Activated naive CD8-positive, alpha-beta T cell treated with anti-CD3 and anti-CD28 coated beads, Interleukin-2, amount 10 ng/mL, durations not matched to agents 7 days and 5 days (primary cell): ENCODE measurements around the gene BRD7. TPM values are rescaled to one million over a fixed set of nuclear protein-coding genes. Genes with fewer than 3 reads are reported as not detected.

Experiments used
- ATAC-seq: fragments of 150-1000 bp; cut with Tn5 transposase; one replicate; pipeline ENCODE4 v1.10.0; 2021; ENCODE audit warnings: low read depth, moderate library complexity
- POLR2A ChIA-PET: fragments of 350-600 bp; sonication (Branson Sonifier 250); formaldehyde crosslinking; loops from one replicate; lab custom pipeline; 2021; ENCODE audit warnings: antibody characterized with exemption; lab: Charles Lee
- DNase-seq: peaks from one replicate; pipeline ENCODE4 v3.0.0; 2021
- H3K27ac Mint-ChIP-seq: one replicate; pipeline ENCODE4 v1.8.0; 2022; ENCODE audit warnings: mild to moderate bottlenecking, mixed read lengths
- H3K27me3 Mint-ChIP-seq: one replicate; pipeline ENCODE4 v1.8.0; 2022; ENCODE audit warnings: mild to moderate bottlenecking, moderate library complexity, mixed read lengths
- H3K36me3 Mint-ChIP-seq: one replicate; pipeline ENCODE4 v1.8.0; 2021; ENCODE audit warnings: mild to moderate bottlenecking, mixed read lengths
- H3K4me1 Mint-ChIP-seq: one replicate; pipeline ENCODE4 v1.8.0; 2021; ENCODE audit warnings: mixed read lengths
- H3K4me3 Mint-ChIP-seq: one replicate; pipeline ENCODE4 v1.8.0; 2022; ENCODE audit warnings: mild to moderate bottlenecking, moderate library complexity, mixed read lengths
- H3K9me3 Mint-ChIP-seq: one replicate; pipeline ENCODE4 v1.8.0; 2021; ENCODE audit warnings: mixed read lengths
- total RNA-seq, 2 experiments: library from RNA; stranded (reverse); gene quantifications; one replicate each; pipeline ENCODE4 v1.2.3, GENCODE V29; 2021

BRD7 gene
- total RNA-seq, 2 experiments from 2014 or later: 81.4 to 84.3 TPM

DNA sequence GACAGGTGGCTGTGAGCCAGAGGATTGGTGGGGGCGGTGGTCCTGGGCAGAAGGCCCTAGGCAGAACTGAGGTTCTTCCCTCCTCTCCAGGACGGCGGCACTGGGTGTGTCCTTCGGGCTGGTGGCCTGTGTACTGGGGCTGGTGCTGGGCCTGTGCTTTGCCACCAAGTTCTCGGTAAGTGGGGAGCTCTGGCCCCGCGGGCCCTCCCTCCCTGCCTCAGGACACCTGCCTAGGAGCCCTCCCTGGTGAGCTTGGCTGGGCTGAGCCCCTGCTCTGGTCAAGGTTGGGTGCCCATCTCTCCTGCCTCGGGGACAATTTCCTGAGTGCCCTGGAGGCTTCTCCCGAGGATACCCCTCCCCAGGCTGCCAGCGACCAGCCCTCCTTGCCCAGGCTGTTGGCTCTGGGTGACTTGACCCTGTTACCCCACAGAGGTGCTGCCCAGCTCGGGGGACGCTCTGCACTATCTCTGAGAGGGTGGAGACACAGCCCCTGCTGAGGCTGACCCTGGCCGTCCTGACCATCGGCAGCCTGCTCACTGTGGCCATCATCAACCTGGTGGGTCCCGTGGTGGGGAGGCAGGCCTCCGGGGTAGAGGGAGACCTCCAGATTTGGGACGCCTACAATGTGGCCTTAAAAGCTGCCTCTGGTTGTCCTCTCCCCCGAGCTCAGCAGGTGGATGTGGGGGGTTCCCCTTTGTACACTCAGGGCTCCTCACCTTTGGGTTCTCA is 60.4 kb downstream of the BRD7 start:
- DNase-seq (no peak), ATAC-seq (no peak)
- no peak overlapping the region for H3K27ac Mint-ChIP-seq
- H3K9me3 Mint-ChIP-seq: no peaks in the 10 kb centered on the region
- H3K36me3 Mint-ChIP-seq: peaks cover 17% of the 10 kb centered on the region
- H3K4me3 Mint-ChIP-seq: no peak overlapping the region
- no peaks in the 10 kb centered on the region for H3K27me3 Mint-ChIP-seq
- POLR2A ChIA-PET: interaction anchor here (1.0 kb wide), 1 partner anchor 37 kb away, joined by 3 read pairs; no protein-coding TSS in a partner anchor
- H3K4me1 Mint-ChIP-seq: peaks cover 11% of the 10 kb centered on the region

DNA sequence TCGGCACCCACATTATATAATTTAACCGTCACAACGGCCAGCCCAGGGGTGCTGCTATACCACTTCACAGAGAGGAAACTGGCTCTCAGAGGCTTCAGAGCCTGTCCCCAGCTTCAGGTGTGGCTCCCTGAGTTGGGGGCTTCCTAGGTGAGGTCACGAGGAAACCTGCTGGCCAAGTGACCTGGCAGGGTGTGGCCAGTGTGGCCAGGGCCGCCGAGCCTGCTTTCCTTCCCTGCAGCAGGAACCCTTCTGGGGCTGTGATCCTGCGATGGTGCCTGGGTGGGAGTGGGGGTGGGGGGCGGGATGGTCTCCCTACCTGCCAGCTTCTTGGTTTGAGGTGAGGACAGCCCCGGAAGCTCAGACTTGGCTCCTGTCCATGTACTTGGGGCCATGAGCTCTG is 62.5 kb downstream of the BRD7 start:
- POLR2A ChIA-PET: no interaction called here
- H3K9me3 Mint-ChIP-seq: no peaks in the 10 kb centered on the region
- H3K4me3 Mint-ChIP-seq: no peak overlapping the region
- H3K36me3 Mint-ChIP-seq: peaks cover 13% of the 10 kb centered on the region
- peak; percentile 16 for DNase-seq
- H3K27me3 Mint-ChIP-seq: no peaks in the 10 kb centered on the region
- no peak overlapping the region for H3K27ac Mint-ChIP-seq
- H3K4me1 Mint-ChIP-seq: peaks cover 5% of the 10 kb centered on the region
- no peak for ATAC-seq

DNA sequence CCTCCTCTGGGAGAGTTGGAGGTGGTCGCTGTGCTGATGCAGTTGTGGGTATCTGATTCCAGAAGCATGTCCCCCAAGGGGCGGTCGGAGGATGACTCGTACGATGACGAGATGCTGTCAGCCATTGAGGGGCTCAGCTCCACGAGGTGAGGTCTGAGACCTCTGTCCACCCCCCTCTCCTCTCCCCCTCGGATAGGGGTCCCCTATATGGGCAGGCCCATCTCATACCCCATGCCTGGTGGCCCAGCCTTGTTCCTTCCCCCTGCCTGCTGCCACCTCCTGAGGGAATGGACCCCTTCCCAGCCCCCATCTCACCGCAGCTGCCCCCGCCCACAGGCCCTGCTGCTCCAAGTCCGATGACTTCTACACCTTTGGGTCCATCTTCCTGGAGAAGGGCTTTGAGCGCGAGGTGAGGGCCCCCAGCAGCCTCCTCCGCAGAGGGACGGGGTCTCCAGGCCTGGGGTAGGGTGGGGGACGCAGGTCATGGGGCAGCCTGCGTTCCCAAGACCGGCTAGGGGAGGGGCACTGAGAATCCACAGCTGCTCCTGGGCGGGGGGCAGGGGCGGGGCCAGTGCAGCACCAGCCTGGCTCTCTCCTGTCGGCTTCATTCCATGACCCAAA is 63.2 kb downstream of the BRD7 start:
- Mint-ChIP-seq H3K4me3 (no peak overlapping the region), H3K36me3 (peaks cover 13% of the 10 kb centered on the region), H3K4me1 (peaks cover 5% of the 10 kb centered on the region), H3K27ac (no peak overlapping the region), H3K27me3 (no peaks in the 10 kb centered on the region), H3K9me3 (no peaks in the 10 kb centered on the region)
- DNase-seq (peak; percentile 21), ATAC-seq (no peak)
- POLR2A ChIA-PET: no interaction called here

DNA sequence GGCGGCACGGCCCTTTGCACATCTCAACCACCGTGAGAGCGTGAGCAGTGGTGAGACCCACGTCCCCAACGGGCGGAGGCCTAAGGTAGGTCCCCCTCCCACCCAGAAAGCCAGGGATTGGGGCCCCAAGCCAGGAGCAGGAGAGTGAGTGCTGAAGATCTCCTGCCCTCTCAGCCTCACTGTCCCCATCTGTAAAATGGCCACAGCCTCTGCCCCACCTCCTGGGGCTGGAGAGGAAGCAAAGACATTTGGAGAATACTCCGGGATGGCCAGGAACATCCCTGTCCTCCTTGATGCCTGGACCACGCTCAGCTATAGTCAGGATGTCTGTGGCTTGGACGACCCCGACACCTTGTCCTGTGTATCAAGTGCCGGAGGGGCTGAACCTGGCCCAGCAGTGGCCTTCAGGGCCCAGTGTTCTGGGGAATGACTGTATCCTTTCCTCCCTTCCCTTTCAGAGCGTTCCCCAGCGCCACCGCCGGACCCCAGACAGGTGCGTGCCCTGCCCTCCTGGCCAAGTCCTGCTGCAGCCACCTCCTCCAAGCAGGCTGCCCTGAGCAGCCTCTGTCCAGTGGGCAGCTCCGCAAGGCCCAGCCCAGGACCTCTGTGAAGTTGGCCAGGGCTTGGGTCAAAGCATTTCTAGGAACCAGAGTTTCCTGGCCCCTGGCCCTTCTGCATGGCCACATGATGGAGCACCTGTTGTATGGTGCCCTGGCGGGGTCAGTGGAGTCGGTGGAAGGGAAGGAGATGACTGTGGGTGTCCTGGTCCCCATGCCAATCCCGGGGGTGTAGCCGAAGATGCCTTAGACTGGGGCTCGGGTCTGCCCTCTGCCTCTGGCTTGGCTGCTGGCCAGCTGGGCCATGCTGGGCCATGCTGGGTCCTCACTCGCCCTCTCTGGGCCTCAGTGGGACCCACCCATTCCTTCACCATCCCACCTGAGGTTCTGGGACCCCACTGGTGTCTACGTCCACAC is 64.0 kb downstream of the BRD7 start:
- Mint-ChIP-seq H3K4me3 (no peak overlapping the region), H3K27me3 (no peaks in the 10 kb centered on the region), H3K9me3 (no peaks in the 10 kb centered on the region), H3K36me3 (peaks cover 13% of the 10 kb centered on the region), H3K27ac (no peak overlapping the region), H3K4me1 (peaks cover 1% of the 10 kb centered on the region)
- POLR2A ChIA-PET: no interaction called here
- ATAC-seq (no peak), DNase-seq (peak; percentile 26)

DNA sequence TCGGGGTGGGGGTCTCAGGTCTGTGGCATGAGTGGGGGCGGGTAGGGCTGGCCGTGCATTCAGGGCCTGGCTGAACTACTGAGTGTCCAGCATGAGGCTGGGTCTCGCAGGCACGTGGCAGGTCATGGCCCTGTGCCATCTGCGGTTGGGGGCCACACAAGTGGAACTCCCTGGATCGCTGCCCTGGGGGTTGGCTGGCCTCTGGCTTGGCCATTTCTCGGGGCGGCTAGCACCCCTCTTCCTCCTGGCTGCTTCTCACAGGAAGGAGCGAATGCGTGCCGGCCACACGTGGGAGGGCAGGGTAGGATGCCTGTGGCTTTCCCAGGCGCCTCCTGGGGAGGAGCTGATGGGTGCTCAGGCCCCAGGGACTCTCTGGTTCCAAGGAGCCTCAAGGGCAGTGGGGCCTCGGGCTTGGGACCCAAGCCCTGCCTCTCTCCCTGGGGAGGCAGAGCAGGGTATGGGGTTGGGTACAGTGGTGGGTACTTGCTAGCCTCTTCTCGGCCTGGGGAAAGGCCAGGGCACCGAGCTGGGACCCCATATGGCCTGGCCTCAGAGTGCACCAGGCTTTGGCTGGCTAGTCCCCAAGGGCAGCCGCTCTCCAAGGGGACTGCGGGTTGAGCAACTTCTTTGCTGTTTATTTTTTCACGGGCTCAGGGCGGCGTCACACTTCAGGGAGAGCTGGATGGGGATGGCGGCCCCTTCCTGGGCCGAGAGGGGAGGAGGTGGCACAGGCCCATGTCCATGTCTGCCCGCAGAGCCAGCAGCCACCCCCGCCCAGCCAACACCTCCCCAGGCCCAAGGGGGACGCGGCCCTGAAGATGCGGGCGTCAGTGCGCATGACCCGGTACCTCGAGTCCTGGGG is 65.0 kb downstream of the BRD7 start:
- peaks cover 13% of the 10 kb centered on the region for H3K36me3 Mint-ChIP-seq

DNA sequence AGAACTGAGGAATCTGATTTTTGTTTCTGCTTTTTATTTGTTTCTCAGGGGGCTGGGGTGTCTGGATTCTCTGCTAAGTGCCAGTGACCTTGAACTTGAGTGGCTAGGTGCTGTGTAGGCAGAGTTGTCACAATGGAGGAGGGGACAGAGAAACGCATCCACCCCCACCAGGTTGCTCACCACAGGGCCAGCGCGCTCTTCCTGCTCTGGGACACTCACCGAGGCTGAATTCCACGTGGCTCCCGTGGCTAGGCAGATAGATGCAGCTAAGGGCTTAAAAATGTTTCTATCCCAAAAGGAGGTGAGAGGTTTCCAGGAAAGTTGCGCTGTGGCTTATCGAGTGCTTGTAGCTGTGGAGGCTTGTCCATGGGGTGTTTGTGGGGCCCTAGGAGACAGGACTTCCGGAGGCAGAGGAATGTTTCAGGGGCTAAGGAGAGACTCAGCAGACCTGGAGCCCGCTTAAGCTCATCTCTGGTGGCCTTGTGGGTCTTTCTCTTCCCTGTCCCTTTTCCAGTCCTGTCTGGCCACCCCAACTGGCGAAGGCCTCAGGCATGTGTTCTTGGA is 65.7 kb downstream of the BRD7 start:
- no peak for DNase-seq
- H3K36me3 Mint-ChIP-seq: peaks cover 16% of the 10 kb centered on the region
- POLR2A ChIA-PET: no interaction called here
- no peaks in the 10 kb centered on the region for H3K9me3 Mint-ChIP-seq
- no peak for ATAC-seq
- no peak overlapping the region for H3K4me3 Mint-ChIP-seq
- no peaks in the 10 kb centered on the region for H3K4me1 Mint-ChIP-seq
- no peaks in the 10 kb centered on the region for H3K27me3 Mint-ChIP-seq
- no peak overlapping the region for H3K27ac Mint-ChIP-seq

More for the DNA sequence above, 65.0 kb downstream of the BRD7 start:
- Mint-ChIP-seq H3K27me3 (no peaks in the 10 kb centered on the region), H3K9me3 (no peaks in the 10 kb centered on the region), H3K4me3 (no peak overlapping the region), H3K4me1 (no peaks in the 10 kb centered on the region), H3K27ac (no peak overlapping the region)
- POLR2A ChIA-PET: no interaction called here
- ATAC-seq (no peak), DNase-seq (peak; percentile 24)

DNA sequence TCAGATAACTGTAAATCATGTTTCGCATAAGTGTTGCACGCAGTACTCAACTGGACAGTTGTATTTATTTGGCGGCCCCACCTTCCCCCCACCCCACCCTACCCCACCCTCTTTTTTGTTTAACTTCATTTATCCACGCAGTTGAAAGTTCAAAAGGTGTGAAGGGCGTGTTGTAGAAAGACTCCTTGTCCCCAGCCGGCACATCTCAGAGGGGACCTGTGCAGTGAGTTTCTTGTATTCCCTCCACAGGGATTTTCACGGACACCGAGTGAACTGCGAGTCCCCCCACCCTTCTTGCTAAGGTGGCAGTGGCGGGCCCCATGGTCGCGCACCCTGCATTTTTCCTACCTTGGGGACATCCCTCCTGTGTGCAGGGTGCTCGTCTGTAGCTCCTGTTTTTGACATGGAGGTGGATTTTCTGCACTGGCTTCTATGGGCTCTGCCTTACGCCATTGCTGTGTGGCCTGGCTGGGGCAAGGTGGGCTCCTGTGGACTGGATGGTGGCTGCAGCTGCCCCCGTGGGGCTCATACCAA is 66.2 kb downstream of the BRD7 start:
- H3K9me3 Mint-ChIP-seq: no peaks in the 10 kb centered on the region
- POLR2A ChIA-PET: no interaction called here
- peaks cover 18% of the 10 kb centered on the region for H3K36me3 Mint-ChIP-seq
- H3K4me1 Mint-ChIP-seq: no peaks in the 10 kb centered on the region
- no peak overlapping the region for H3K27ac Mint-ChIP-seq
- H3K4me3 Mint-ChIP-seq: no peak overlapping the region
- no peak for ATAC-seq
- H3K27me3 Mint-ChIP-seq: no peaks in the 10 kb centered on the region
- peak; percentile 20 for DNase-seq

DNA sequence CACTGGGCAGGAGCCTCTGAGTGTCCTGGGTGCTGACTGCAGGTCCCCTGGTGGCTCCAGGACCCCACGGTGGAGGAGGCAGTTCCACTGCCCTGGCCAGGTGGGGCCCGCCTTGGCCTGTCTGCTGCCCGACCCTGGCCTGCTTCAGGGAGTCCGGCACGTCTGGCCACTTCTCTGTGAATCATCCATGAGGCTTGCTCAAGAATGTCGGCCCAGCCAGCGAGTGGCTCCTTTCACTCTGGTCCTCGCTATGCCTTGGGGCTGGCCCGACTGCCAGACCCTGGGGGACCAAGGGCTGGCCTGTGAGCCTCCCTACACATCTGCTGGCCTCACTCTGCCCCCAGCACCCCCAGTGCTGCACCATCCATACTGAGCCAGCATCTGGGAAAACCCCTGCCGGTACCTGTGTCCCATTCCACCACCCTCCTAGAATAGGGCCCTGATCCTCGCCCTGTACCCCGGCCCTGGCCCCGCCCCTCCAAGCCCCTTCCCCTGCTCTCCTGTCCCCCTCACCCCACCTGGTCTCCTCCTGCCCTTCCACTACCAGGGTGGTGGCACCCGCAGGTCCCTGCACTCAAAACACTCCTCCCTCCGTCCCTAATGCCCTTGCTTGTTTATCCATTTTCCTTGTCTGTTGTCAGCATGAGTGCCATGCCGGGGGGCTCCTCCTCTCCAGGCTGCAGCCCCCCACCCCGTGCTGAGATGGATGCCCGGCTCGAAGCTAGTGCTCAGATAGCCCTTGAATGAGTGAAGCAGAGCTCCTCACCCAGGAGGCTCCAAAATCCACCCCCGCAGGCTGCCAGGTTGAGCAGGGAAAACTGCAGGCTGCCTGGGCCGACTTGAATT is 66.9 kb downstream of the BRD7 start:
- Mint-ChIP-seq H3K9me3 (no peaks in the 10 kb centered on the region), H3K27me3 (no peaks in the 10 kb centered on the region), H3K4me3 (no peak overlapping the region), H3K4me1 (no peaks in the 10 kb centered on the region), H3K36me3 (peaks cover 13% of the 10 kb centered on the region), H3K27ac (no peak overlapping the region)
- DNase-seq: peak; percentile 20
- POLR2A ChIA-PET: no interaction called here
- ATAC-seq: no peak

DNA sequence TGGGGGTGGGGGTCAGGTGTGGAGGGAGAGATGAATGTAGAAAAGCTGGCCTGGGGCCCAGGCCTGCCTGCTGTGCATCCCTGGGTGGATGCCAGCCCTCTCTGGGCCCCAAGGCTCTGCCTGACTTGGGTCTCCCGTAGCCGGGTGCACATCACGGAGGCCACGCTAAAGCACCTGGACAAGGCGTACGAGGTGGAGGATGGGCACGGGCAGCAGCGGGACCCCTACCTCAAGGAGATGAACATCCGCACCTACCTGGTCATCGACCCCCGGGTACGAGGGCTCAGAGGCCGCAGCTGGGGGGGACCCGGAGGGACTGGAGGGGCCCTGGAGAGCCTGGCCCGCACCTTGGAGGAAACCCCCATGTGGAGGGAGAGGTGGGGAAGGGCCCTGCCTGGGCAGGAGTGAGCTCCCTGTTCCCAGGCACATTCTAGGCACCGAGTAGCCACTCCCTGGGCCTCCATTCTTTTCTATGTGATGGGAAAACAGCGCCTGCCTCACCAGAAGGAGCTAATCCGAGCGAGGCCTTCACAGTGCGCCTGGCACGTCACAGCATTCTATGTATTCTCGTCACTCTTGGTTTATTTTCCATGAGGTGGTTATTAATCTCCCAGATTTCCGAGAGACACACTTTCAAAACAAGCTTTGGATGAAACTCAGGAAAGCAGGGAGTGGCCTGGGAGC is 67.7 kb downstream of the BRD7 start:
- no peak overlapping the region for H3K4me3 Mint-ChIP-seq
- ATAC-seq (no peak), DNase-seq (peak; percentile 25)
- H3K4me1 Mint-ChIP-seq: no peaks in the 10 kb centered on the region
- H3K36me3 Mint-ChIP-seq: peaks cover 13% of the 10 kb centered on the region
- H3K27ac Mint-ChIP-seq: no peak overlapping the region
- H3K9me3 Mint-ChIP-seq: no peaks in the 10 kb centered on the region
- no peaks in the 10 kb centered on the region for H3K27me3 Mint-ChIP-seq
- POLR2A ChIA-PET: no interaction called here

DNA sequence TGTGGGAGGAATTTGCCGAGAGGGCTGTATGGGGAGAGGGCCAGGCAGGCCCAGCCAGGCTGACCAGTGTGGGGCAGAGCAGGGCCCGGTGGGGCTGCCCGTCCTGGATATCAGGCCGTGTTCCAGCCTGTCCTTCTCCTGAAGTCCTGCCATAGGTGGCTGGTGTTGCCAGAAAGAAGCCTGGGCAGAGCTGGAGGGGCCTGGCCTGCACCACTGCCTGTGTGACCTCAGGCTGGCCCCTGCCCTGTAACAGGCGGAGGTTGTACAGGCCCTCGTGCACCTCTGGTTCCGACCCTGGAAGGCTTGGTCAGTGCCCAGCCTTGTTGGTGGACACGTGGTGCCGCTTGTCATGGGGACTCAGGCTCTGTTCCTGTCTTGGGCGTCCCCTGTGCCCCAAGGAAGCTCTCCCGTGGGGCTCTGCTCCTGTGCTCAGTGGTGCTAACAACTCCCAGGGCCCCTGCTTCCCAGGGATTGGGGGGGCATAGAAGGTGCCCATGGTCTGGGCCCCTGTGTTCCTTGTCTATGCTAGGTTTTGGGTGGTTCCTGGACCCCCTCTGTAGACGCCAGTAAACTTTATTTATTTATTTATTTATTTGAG is 69.2 kb downstream of the BRD7 start:
- H3K9me3 Mint-ChIP-seq: no peaks in the 10 kb centered on the region

More for the DNA sequence above, 69.2 kb downstream of the BRD7 start:
- Mint-ChIP-seq H3K27ac (no peak overlapping the region), H3K4me3 (no peak overlapping the region), H3K4me1 (peaks cover 5% of the 10 kb centered on the region), H3K36me3 (peaks cover 16% of the 10 kb centered on the region), H3K27me3 (no peaks in the 10 kb centered on the region)
- peak; percentile 22 for DNase-seq
- ATAC-seq: no peak
- POLR2A ChIA-PET: no interaction called here
